ENCODE data around the gene ARL14EPL.

DNA sequence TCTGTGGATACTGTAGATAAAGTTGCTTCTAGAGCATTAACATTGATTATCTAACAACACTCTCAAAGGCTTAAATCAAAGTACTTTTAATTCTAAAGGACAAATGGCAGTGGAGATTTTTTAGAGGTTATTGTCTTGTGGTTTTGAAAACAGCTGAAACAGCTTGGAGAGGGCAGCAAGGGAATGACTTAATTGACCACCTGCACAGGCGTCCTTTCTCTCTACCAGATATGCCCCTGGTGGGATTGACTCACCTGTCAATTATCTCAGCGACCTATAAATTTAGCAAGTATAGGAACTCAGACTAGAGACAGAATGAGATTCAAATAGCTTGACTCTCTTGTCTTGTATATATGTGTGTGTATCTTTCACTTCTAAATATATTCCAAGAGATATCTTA lies 13.5 kb downstream of the ARL14EPL start:
- TF ChIP-seq GATA2 (IDR thresholded peaks at IDR 0.05; ENCODE audit: low read depth, low read length), result no peak
- no peak for TF ChIP-seq GATA3 (IDR thresholded peaks at IDR 0.05; ENCODE audit: low read depth, low read length)

All from SH-SY5Y (cell line).